ENCODE measurements around the gene TMEM250.
"Not testable (repeated sequence)": the region's sequence is repeated elsewhere in the genome, so short reads cannot be mapped to it uniquely, and the experiment has no call there.

Gene TMEM250

DNA sequence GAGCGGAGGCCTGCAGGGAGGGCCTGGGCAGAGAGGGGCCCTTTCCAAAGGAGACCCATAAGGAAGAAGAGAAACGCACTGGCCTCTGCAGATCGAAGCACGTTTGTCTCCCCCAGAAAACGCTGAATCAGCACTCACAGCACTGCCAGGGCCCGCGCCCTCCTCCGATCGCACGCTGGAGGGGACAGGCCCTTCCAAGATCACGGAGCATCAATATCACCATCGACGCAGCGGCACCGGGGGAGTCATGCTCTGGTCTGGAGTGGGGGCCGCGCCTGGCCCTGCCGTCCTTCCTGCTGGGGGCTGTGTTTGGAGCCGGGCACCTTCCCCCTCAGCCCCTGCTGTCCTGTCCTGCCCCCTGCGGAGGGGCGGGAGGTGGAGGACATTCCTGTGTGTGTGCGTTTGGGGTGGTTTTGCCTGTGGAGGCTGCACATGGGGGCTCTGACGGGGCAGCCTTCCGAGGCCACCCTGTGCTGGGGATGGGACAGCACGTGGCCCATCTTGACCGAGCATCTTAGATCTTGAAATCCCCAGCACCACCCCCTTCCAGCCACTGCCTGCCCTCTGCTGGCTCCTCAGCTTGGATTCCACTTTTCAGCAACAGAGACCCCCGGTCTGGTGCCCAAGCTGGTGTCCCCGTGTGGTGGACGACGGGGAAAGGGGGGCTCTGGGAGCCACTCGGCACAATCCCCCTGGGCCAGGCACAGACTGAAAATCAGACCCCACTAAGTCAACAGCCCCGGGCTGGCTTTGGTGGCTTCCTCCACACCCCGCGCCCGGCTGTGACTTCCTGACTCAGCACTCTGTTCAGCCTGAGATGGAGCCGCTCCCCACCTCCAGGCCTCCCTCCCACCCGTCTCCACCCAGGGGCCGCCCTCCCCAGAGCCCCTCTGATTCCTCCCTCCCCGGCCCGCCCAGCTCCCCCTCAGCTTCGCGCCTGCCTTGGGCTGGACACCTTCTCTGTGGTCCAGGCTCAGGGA is 8.3 kb downstream of the TMEM250 start:
- DNase-seq: peak in 1 of 5 experiments; percentile 72

DNA sequence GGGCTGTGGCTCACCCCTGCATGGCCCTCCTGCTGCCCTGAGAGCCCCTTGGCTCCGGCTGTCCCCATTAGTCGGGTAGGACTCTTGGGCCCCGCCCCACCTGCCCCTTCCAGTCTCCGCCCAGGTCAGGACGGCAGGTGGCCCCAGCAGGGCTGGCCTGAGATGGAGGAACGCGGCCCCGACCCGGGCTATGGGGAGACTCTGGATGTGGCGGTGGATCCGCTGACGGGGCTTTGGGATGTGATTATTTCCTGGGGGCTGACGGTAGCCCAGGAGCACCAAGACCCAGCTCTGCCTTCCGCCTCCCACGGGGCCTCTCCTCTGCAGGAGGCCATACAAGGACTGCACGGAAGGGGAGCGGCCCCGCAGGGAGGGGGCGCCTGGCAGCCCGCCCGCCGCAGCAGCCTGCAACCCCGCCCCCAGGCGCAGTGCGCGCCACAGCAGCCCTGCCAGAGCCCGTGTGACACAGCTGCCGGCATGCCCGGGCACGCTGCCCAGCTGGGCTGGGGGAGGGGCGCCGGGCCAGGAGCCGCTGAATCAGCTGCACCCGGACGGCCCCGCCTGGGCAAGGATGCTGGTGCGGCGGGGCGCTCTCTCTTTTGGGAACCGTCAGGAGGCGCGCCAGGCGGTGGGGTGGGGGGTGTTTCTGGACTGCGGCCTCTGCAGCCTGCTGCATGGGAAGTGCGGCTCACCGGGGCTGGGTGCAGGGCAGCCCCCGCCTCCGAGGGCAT is 9.2 kb downstream of the TMEM250 start:
- peak; percentile 82 to 98 (median 86) for DNase-seq

GRCh38 chr9:136108648-136109266 is 9.9 kb downstream of the TMEM250 start:
- no peak for DNase-seq

DNA sequence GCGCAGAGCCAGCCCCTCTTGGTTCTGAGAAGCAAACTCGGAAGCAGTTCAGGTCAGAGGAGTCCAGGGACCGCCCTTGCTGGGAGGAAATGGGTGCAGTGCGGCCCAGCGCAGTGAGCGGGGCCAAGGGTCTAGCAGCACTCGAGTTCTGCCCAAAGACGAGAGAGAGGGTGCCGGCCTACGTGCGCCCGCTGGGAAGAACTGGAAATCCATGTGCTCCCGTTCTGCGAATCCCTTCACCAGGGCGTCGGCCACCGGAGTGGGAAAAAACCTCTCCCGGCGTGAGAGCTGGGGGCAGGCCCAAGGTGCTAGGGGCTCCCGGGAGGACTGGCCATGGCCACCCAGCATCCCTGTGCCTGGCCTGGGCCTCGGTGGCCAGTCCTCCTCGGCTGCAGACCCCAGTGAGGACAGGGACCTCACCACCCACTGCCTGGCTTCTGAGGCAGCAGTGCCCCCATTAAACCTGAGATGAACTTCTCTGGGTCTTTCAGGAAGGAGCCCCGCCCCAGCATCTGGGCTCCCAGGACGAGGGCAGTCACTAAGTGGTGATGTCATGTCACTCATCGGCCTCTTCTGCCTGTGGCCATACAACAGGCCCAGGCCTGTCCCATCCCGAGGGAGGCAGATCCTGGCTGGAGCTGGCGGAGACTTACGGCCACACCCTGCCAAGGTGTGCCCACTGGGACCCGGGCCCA is 10.6 kb downstream of the TMEM250 start:
- no peak for DNase-seq

DNA sequence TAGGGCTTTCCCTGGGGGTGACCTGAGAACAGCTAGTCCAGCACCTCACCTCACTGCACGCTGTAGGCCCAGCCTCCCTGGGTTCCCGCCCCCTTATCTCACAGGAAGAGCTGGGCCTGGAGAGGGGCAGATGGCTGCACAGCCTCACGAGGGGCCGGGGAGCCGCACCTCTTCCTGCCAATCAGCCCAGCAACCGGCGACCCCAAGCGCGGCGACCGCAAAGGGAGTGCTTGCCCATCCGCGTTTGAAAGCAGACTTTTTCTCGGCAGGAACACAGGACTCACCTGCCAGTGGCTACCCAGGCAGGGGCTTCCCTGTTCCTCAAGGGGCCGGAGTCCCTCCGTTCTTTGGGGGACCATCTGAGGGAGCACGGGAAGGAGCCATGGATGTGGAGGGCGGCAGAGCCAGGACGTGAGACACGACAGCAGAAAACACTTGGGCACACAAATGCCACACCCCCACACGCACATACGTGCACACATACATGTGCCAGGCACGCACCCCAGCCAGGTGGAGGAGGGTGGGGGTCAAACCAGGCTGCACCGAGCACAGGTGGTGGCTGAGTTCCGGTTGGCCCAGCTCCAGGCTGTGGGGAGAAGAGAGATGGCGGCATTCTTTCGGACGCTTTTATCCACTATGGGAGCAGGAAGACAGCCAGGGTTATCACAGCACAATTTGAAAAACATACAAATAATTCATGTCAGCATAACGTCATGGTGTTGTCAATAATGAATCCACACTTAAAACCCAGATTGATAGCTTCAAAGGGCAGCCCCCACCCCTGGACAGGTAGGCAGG is 11.3 kb downstream of the TMEM250 start:
- DNase-seq: peak in 3 of 5 experiments; percentile 36 to 74 (median 64)

GRCh38 chr9:136105398-136106135 is 13.1 kb downstream of the TMEM250 start:
- DNase-seq: no peak

GRCh38 chr9:136104916-136105315 is 13.8 kb downstream of the TMEM250 start:
- DNase-seq: no peak

- DNase-seq: no peak
Observed at GRCh38 chr9:136104488-136104800, 14.2 kb downstream of the TMEM250 start.

DNA sequence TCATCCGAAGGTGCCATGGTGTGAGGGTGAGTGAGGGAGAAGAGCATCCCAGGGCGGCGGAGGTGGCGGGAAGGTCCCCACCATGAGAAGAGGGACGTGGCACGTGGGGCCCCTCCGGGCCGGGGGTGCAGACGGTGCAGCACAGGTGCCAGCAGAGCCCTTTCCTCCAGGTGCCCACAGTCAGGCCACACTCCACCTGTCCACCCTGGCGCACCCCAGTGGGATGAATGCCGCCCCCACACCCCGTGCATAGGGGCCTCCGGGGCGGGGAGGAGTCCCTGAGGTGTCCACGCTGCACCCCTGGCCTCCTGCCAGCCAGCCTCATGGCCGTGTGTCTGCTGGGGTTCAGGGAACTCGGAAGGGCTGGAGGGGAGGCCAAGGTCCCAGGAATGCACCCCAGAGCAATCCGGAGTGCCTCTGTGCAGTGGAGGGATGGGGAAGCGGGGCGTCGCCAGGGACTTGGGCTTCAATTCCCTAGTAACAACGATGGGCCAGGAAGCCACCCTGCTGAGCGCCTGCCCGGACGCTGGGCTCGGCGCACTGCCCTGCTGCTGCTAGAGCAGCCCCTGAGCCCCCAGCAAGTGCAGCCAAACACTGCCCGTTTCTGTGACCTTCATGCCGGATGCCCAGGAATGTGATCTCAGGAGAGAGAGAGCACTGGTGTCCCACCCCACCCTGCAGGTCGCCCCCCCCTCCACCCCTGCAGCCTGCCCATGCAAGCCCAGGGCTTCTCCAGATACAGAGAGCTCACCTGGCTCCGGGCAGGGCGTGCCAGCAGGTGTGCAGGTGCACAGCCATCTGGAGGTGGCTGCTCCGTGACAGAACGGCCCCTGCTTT is 14.8 kb downstream of the TMEM250 start:
- DNase-seq: no peak

DNA sequence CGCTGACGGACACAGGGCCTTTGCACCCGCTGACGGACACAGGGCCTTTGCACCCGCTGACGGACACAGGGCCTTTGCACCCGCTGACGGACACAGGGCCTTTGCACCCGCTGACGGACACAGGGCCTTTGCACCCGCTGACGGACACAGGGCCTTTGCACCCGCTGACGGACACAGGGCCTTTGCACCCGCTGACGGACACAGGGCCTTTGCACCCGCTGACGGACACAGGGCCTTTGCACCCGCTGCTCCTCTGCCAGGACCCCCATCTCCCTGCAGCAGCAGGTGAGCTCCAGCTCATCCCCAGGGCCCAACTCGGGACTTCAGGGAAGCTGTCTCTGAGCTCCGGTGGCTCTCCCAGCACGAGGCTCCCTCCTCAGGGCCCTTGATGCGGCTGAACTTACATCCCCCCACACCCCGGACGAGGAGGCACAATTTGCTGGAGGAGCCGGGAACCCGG is 17.0 kb downstream of the TMEM250 start:
- not testable (repeated sequence) for DNase-seq

GRCh38 chr9:136100700-136101614 is 17.7 kb downstream of the TMEM250 start:
- DNase-seq: no peak

- DNase-seq: no peak
Observed at GRCh38 chr9:136099542-136099941, 19.1 kb downstream of the TMEM250 start.

- no peak for DNase-seq
Observed at GRCh38 chr9:136098844-136099243, 19.8 kb downstream of the TMEM250 start.

DNA sequence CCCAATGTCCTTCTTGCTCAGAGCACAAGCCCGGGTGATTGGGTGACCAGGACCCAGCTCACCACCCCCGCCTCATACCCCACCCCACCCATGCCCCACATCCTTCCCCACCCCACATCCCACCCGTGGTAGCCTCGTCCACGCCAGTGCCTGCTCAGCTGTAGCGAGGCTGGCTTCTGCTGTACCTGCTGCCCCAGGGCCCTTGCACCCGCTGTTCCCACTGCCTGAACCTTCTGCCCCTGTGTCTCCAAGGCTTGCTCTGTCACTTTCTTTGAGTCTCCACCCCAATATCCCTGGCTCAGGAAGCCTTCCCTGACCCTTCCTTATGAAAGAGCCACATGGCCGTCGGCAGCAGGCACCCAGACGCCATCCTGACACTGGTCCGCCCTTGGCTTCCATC is 20.5 kb downstream of the TMEM250 start:
- DNase-seq: no peak

DNA sequence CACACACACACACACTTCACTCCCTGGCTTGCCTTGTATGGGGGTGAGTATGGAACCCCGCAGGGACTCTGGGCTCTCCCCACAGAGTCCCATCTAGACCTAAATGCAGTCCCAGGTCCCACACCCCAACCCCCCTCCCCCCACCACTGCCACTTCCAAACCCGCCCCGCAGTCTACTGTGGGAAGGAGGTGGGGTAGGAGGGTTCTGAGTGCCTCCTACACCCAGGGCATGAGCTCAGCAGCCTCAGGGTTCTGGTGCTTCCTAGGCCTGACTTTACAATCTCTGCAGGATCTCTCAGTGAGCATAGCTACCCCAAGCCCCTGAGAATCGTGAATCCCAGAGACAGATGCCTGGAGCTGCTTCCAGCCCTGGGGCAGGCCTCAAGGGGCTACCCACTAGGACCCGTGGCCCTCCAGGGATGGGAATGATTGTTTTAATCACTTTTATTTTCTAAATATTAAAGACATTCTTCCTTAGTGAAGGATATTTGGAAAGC is 22.1 kb downstream of the TMEM250 start:
- DNase-seq: no peak

DNA sequence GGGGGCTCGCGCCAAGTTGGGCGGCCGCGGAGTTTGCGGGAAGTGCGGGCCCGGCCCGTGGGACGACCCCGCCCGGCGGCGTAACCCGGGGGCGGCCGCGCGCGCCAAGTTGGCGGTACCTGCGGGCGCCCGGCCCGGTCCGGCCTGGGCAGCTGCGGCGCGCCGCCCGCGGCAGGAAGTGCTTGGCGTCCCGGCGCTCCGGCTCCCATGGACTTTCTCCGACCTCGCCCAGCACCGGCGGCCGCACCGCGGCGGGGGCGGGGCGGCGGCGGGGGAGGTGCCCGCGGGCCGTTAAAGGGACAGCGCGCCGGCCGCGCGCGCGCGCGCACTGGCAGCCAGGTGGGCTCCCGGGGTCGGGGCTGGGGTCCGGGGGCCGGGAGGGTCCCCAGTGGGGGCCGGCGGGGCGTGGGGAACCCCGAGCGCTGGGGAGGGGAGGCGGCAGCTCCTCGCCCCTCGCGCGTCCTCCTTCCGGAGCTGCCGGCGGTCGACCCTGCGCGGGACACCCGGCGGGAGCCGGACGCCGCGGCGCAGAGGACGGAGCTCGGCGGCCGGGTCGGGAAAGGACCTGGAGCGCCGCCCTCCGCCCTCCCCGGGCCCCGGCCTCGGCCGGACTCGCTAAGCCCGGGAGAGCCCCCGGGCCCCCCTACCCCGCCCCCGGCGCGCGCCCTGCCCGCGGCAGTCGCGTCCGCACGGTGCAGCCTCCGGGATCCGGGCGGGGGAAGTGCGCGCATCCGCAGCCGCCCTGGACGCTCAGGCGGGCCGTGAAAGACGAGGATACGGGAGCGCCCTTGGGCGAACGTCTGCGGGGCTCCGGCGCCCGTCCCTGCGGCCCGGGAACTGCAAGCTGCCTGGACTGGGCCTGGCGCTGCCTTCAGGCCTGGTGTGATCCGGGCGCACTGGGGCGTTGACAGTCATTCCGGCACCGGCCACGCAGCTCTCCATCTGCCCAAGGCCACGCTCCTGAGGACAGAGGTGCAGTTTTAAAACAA is 23.3 kb downstream of the TMEM250 start, which contains the start of gene NACC2:
Gene NACC2 (minus strand): TSS at position 220 of the 989 bp plus-strand sequence. CDS start 44,768 bp downstream, outside the sequence.
- peak in 1 of 5 experiments; percentile 46 for DNase-seq

Data from T-helper 2 cell (primary cell).